OCI-LY1 (cell line): ENCODE results near the gene OR56A1.

ENCODE experiments used
- H2AFZ ChIP-seq: fragments of 200-600 bp; sonication (generic), shearing (Covaris generic); 2 replicates; pipeline ENCODE4 v1.6.0; 2014; ENCODE audit warnings: antibody characterized with exemption, mild to moderate bottlenecking, low read length
- H3F3A ChIP-seq: fragments of 200-600 bp; sonication (generic), shearing (Covaris generic); 2 replicates; pipeline ENCODE4 v1.6.0; 2014; ENCODE audit warnings: mild to moderate bottlenecking, antibody characterized with exemption, low read length, moderate library complexity; ENCODE audit not compliant: insufficient read depth
- H3K27ac ChIP-seq: fragments of 200-600 bp; sonication (generic); 2 replicates; pipeline ENCODE4 v1.5.1; 2014; ENCODE audit warnings: low read length, mixed run types, mild to moderate bottlenecking, low read depth; ENCODE audit not compliant: poor library complexity, severe bottlenecking
- H3K27me3 ChIP-seq: fragments of 200-600 bp; sonication (generic); 2 replicates; pipeline ENCODE4 v1.6.0; 2014; ENCODE audit warnings: antibody characterized with exemption, mild to moderate bottlenecking, low read length, moderate library complexity; ENCODE audit not compliant: insufficient read depth
- H3K36me3 ChIP-seq: fragments of 200-600 bp; sonication (generic); 2 replicates; pipeline ENCODE4 v1.6.1; 2014; ENCODE audit warnings: mild to moderate bottlenecking, antibody characterized with exemption, low read length, moderate library complexity, mixed read lengths; ENCODE audit not compliant: insufficient read depth
- H3K4me1 ChIP-seq: fragments of 200-600 bp; sonication (generic); 2 replicates; pipeline ENCODE4 v1.5.1; 2014; ENCODE audit warnings: mild to moderate bottlenecking, low read length, moderate library complexity; ENCODE audit not compliant: insufficient read depth, severe bottlenecking
- H3K4me2 ChIP-seq: fragments of 200-600 bp; sonication (generic), shearing (Covaris generic); 2 replicates; pipeline ENCODE4 v1.6.1; 2014; ENCODE audit warnings: low read length
- H3K4me3 ChIP-seq: fragments of 200-600 bp; sonication (generic); 2 replicates; pipeline ENCODE4 v1.5.1; 2014; ENCODE audit warnings: low read length, low read depth, mild to moderate bottlenecking, mixed read lengths; ENCODE audit not compliant: poor library complexity, severe bottlenecking
- H3K79me2 ChIP-seq: fragments of 200-600 bp; shearing (Covaris generic); 2 replicates; pipeline ENCODE4 v1.6.1; 2016; ENCODE audit warnings: mixed run types, low read length, mixed read lengths; ENCODE audit not compliant: insufficient read depth
- H3K9ac ChIP-seq: fragments of 200-600 bp; sonication (generic), shearing (Covaris generic); 2 replicates; pipeline ENCODE4 v1.6.1; 2014; ENCODE audit warnings: mild to moderate bottlenecking, low read length, mixed read lengths
- H3K9me2 ChIP-seq: fragments of 200-600 bp; sonication (generic), shearing (Covaris generic); 2 replicates; pipeline ENCODE4 v1.6.1; 2014; ENCODE audit warnings: low read depth, mild to moderate bottlenecking, low read length, mixed read lengths
- H3K9me3 ChIP-seq: fragments of 200-600 bp; shearing (Covaris generic); 2 replicates; pipeline ENCODE4 v1.6.1; 2014; ENCODE audit warnings: low read length, mixed read lengths
- H4K20me1 ChIP-seq: fragments of 200-600 bp; sonication (generic), shearing (Covaris generic); 2 replicates; pipeline ENCODE4 v1.6.0; 2016; ENCODE audit warnings: mild to moderate bottlenecking, low read length; ENCODE audit not compliant: insufficient read depth
- EZH2 ChIP-seq: fragments of 200-600 bp; sonication (generic), shearing (Covaris generic); IDR thresholded peaks from 2 replicates; pipeline ENCODE4 v1.8.0; 2017; ENCODE audit warnings: borderline replicate concordance, mixed run types, mild to moderate bottlenecking, antibody characterized with exemption, low read length, moderate library complexity, mixed read lengths
- TF ChIP-seq, protein P1 (sequence below): fragments of 200-600 bp; sonication (generic), shearing (Covaris generic); IDR thresholded peaks from 2 replicates; pipeline ENCODE4 v1.5.1; 2017; ENCODE audit warnings: mild to moderate bottlenecking, antibody characterized with exemption, low read length, moderate library complexity, mixed read lengths

OR56A1 gene

DNA sequence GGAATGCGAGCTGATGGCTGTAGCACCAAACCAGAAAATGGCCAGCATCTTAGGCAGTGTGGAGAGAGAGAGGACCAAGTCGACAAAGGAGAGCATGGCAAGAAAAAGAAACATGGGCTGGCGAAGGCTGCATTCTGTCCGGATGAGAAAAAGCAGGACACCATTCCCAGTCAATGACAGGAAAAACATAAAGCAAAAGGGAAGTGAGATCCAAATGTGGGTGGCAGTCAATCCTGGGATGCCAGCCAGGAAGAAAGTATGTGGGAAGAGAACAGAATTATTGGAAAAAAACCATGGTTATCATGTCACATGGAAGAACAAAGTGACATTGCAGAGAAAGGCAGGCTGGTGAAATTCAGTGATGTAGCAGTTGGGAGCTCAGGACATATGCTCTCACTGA lies 36.9 kb upstream of the OR56A1 start:
- no peak overlapping the region for H2AFZ ChIP-seq
- H3K9me3 ChIP-seq, result no peaks in the 10 kb centered on the region
- no peak overlapping the region for H3K4me3 ChIP-seq
- H3K79me2 ChIP-seq, result no peaks in the 10 kb centered on the region
- no peaks in the 10 kb centered on the region for H3K27me3 ChIP-seq
- no peak overlapping the region for H3K27ac ChIP-seq
- H4K20me1 ChIP-seq, result no peaks in the 10 kb centered on the region
- no peaks in the 10 kb centered on the region for H3K4me1 ChIP-seq
- H3K36me3 ChIP-seq, result no peaks in the 10 kb centered on the region
- H3K9ac ChIP-seq, result no peak overlapping the region
- H3F3A ChIP-seq, result no peaks in the 10 kb centered on the region
- H3K4me2 ChIP-seq, result no peak overlapping the region
- no peaks in the 10 kb centered on the region for H3K9me2 ChIP-seq
- TF ChIP-seq, protein P1, sequence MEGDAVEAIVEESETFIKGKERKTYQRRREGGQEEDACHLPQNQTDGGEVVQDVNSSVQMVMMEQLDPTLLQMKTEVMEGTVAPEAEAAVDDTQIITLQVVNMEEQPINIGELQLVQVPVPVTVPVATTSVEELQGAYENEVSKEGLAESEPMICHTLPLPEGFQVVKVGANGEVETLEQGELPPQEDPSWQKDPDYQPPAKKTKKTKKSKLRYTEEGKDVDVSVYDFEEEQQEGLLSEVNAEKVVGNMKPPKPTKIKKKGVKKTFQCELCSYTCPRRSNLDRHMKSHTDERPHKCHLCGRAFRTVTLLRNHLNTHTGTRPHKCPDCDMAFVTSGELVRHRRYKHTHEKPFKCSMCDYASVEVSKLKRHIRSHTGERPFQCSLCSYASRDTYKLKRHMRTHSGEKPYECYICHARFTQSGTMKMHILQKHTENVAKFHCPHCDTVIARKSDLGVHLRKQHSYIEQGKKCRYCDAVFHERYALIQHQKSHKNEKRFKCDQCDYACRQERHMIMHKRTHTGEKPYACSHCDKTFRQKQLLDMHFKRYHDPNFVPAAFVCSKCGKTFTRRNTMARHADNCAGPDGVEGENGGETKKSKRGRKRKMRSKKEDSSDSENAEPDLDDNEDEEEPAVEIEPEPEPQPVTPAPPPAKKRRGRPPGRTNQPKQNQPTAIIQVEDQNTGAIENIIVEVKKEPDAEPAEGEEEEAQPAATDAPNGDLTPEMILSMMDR, result no peak
- TF ChIP-seq EZH2, result no peak

DNA sequence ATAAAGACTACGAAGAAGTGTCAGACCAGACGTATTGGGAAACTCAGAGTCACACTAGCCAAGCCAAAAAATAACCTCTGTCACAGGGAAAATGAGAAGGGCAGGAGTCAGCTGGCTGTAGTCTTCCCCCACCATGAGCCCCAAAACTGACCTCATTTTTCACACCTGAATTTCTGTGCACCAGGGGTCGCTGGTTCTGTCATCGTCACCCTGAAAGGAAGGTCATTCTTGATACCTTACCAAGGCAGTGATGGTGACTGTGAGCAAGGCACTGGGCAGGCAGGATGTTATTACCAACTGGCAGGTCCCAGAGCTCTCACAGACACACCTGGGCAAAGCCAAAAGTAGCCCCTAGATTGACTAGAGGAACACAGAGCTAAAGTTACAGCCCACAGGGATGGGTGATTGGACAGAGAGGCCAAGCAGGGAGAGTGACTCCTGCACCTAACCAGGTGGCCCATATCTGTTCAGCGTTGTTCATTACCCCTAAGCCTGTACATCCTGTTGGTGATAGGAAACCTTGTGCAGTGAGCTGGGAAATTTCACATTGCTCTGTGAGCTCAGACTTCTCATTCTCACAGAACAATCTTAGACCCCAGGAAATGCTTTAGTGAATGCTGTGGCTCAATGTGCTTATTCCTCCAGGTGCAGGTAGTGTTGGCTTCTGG lies 32.3 kb upstream of the OR56A1 start:
- H3F3A ChIP-seq, result no peaks in the 10 kb centered on the region
- H3K36me3 ChIP-seq, result no peaks in the 10 kb centered on the region
- H3K9me2 ChIP-seq, result no peaks in the 10 kb centered on the region
- H2AFZ ChIP-seq, result no peak overlapping the region
- no peaks in the 10 kb centered on the region for H3K27me3 ChIP-seq
- no peaks in the 10 kb centered on the region for H3K79me2 ChIP-seq
- no peak for TF ChIP-seq EZH2
- TF ChIP-seq, protein P1, result peak; percentile 34; the same call in 1 of the 2 replicates
- H3K4me1 ChIP-seq, result no peaks in the 10 kb centered on the region
- no peaks in the 10 kb centered on the region for H3K9me3 ChIP-seq
- no peak overlapping the region for H3K27ac ChIP-seq
- no peak overlapping the region for H3K9ac ChIP-seq
- no peak overlapping the region for H3K4me2 ChIP-seq
- H4K20me1 ChIP-seq, result no peaks in the 10 kb centered on the region
- H3K4me3 ChIP-seq, result no peak overlapping the region

DNA sequence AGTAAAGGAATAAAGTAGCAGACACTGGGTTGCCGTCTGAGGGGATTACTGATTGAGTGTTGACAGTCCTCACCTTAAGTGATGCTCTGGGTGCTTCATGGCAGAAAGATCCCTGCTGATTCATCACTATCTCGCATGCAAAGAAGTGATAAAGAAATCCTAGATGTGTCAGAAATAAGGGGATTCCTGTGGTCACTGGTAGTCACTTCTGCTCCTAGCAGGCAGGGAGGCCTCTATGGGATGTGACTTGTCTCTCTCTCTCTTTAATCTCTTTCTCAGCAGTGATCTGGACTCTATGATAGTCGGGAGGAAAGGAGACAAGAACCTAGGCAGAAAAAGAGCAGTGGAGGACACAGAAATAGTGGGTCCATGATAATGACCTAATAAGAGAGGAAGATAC lies 30.9 kb upstream of the OR56A1 start:
- no peaks in the 10 kb centered on the region for H3K36me3 ChIP-seq
- no peak overlapping the region for H3K4me3 ChIP-seq
- H3K4me2 ChIP-seq, result no peak overlapping the region
- no peaks in the 10 kb centered on the region for H3F3A ChIP-seq
- no peaks in the 10 kb centered on the region for H3K9me2 ChIP-seq
- no peaks in the 10 kb centered on the region for H3K27me3 ChIP-seq
- H3K79me2 ChIP-seq, result no peaks in the 10 kb centered on the region
- H2AFZ ChIP-seq, result no peak overlapping the region
- H3K9me3 ChIP-seq, result no peaks in the 10 kb centered on the region
- TF ChIP-seq, protein P1, result no peak
- no peak for TF ChIP-seq EZH2
- no peak overlapping the region for H3K27ac ChIP-seq
- no peak overlapping the region for H3K9ac ChIP-seq
- H3K4me1 ChIP-seq, result no peaks in the 10 kb centered on the region
- no peaks in the 10 kb centered on the region for H4K20me1 ChIP-seq
